Vagina (tissue), 2 donors: Measurements from ENCODE around the gene SLC26A11. TPM values are rescaled to one million over a fixed set of nuclear protein-coding genes. Genes with fewer than 3 reads are reported as not detected.
"Not testable (repeated sequence)": the region's sequence is repeated elsewhere in the genome, so short reads cannot be mapped to it uniquely, and the experiment has no call there.

ENCODE experiments used
- DNase-seq, 2 donors: peaks; one replicate each; pipeline ENCODE4 v3.0.0-alpha.2; 2017; ENCODE audit errors: extremely low spot score in 2 of 2
- H3K27ac ChIP-seq: fragments of 200-600 bp; sonication (generic); one replicate; pipeline ENCODE4 v1.5.1; 2019
- H3K27me3 ChIP-seq: fragments of 200-600 bp; sonication (generic); one replicate; pipeline ENCODE4 v1.5.1; 2019
- H3K36me3 ChIP-seq, 2 donors: fragments of 200-600 bp; sonication (generic); one replicate each; pipeline ENCODE4 v1.5.1; 2017 to 2019
- H3K4me1 ChIP-seq: fragments of 200-600 bp; sonication (generic); one replicate; pipeline ENCODE4 v1.5.1; 2019
- H3K4me3 ChIP-seq, 2 donors: fragments of 200-600 bp; sonication (generic); 1 replicate in 1 of 2; 2 replicates in 1 of 2; pipeline ENCODE4 v1.5.1; 2016 to 2019
- H3K9me3 ChIP-seq: fragments of 200-600 bp; sonication (generic); one replicate; pipeline ENCODE4 v1.5.1; 2019
- CTCF ChIP-seq, 3 experiments: fragments of 450-650 bp in 2 of 3; fragments of 200-600 bp in 1 of 3; sonication (generic) in 1 of 3; IDR thresholded peaks; one replicate each; pipeline ENCODE4 v1.5.1; 2017 to 2019; ENCODE audit warnings: antibody characterized with exemption in 3 of 3, mild to moderate bottlenecking in 2 of 3, moderate library complexity in 2 of 3
- POLR2A ChIP-seq, 2 donors: fragments of 450-650 bp; IDR thresholded peaks; one replicate each; pipeline ENCODE4 v1.6.1; 2017; ENCODE audit warnings: antibody characterized with exemption in 2 of 2, mild to moderate bottlenecking in 2 of 2, moderate library complexity in 2 of 2
- POLR2AphosphoS5 ChIP-seq, 2 donors: sonication (generic); formaldehyde crosslinking; IDR thresholded peaks; one replicate each; pipeline ENCODE4 v1.9.0; 2017; ENCODE audit warnings: antibody characterized with exemption in 2 of 2, mild to moderate bottlenecking in 2 of 2, low read depth in 1 of 2; ENCODE audit not compliant: insufficient read depth in 1 of 2
- intact Hi-C: fragments of 100-400 bp; cut with DNase I; formaldehyde crosslinking; loops from one replicate; pipeline ENCODE4 v1.15.1; 2023
- total RNA-seq: library from RNA; depleted of rRNA; stranded (reverse); fragments of >200 nt; gene quantifications from one replicate; pipeline ENCODE4 v1.2.3, GENCODE V29; 2016

SLC26A11 gene
- total RNA-seq, 1 donor from 2014 or later: 22.8 TPM

- Histone ChIP-seq H3K27ac (no peak overlapping the region), H3K4me1 (no peaks in the 10 kb centered on the region), H3K27me3 (no peaks in the 10 kb centered on the region), H3K9me3 (peaks cover 2% of the 10 kb centered on the region), H3K4me3 (no peak overlapping the region), H3K36me3 (peaks cover 0 to 60% of the 10 kb centered on the region in 2 donors)
- no peak for DNase-seq
- intact Hi-C loops: no loop called here
- no peak for TF ChIP-seq POLR2AphosphoS5 (IDR thresholded peaks at IDR 0.05; ENCODE audit: insufficient read depth in 1 of 2, low read depth in 1 of 2)
- no peak for TF ChIP-seq CTCF (IDR thresholded peaks at IDR 0.05)
- TF ChIP-seq POLR2A (IDR thresholded peaks at IDR 0.05): no peak
These were observed 17.2 kb downstream of the SLC26A11 start for GRCh38 chr17:80237386-80237785.

GRCh38 chr17:80242505-80242904 lies 22.3 kb downstream of the SLC26A11 start:
- peaks cover 0 to 34% of the 10 kb centered on the region in 2 donors for H3K36me3 ChIP-seq
- intact Hi-C loops: no loop called here

GRCh38 chr17:80243526-80244433 lies 23.6 kb downstream of the SLC26A11 start:
- intact Hi-C loops: no loop called here
- no peaks in the 10 kb centered on the region for H3K27me3 ChIP-seq
- H3K27ac ChIP-seq: no peak overlapping the region
- no peak for DNase-seq
- peaks cover 0 to 23% of the 10 kb centered on the region in 2 donors for H3K36me3 ChIP-seq
- H3K9me3 ChIP-seq: no peaks in the 10 kb centered on the region
- H3K4me1 ChIP-seq: no peaks in the 10 kb centered on the region
- no peak overlapping the region for H3K4me3 ChIP-seq
- no peak for TF ChIP-seq POLR2AphosphoS5 (IDR thresholded peaks at IDR 0.05; ENCODE audit: insufficient read depth in 1 of 2, low read depth in 1 of 2)
- TF ChIP-seq CTCF (IDR thresholded peaks at IDR 0.05): no peak
- TF ChIP-seq POLR2A (IDR thresholded peaks at IDR 0.05): no peak

More at GRCh38 chr17:80242505-80242904, 22.3 kb downstream of the SLC26A11 start:
- H3K27me3 ChIP-seq: no peaks in the 10 kb centered on the region
- DNase-seq: no peak
- TF ChIP-seq CTCF (IDR thresholded peaks at IDR 0.05) (no peak), POLR2A (IDR thresholded peaks at IDR 0.05) (no peak), POLR2AphosphoS5 (IDR thresholded peaks at IDR 0.05; ENCODE audit: insufficient read depth in 1 of 2, low read depth in 1 of 2) (no peak)
- H3K9me3 ChIP-seq: no peaks in the 10 kb centered on the region
- no peak overlapping the region for H3K4me3 ChIP-seq
- H3K27ac ChIP-seq: no peak overlapping the region
- H3K4me1 ChIP-seq: no peaks in the 10 kb centered on the region

GRCh38 chr17:80244448-80244847 lies 24.2 kb downstream of the SLC26A11 start:
- H3K9me3 ChIP-seq, H3K27ac ChIP-seq, intact Hi-C loops, DNase-seq, H3K4me1 ChIP-seq, H3K27me3 ChIP-seq, H3K4me3 ChIP-seq: not testable (repeated sequence)
- H3K36me3 ChIP-seq: peaks cover 0 to 23% of the 10 kb centered on the region in 2 donors

GRCh38 chr17:80244871-80245509 lies 24.8 kb downstream of the SLC26A11 start:
- H3K27ac ChIP-seq: no peak overlapping the region
- DNase-seq: no peak
- H3K9me3 ChIP-seq: no peaks in the 10 kb centered on the region
- TF ChIP-seq POLR2AphosphoS5 (IDR thresholded peaks at IDR 0.05; ENCODE audit: insufficient read depth in 1 of 2, low read depth in 1 of 2): no peak
- no peak for TF ChIP-seq CTCF (IDR thresholded peaks at IDR 0.05)
- TF ChIP-seq POLR2A (IDR thresholded peaks at IDR 0.05): no peak
- H3K4me3 ChIP-seq: no peak overlapping the region
- no peaks in the 10 kb centered on the region for H3K27me3 ChIP-seq
- intact Hi-C loops: no loop called here
- peaks cover 0 to 23% of the 10 kb centered on the region in 2 donors for H3K36me3 ChIP-seq
- H3K4me1 ChIP-seq: no peaks in the 10 kb centered on the region
